ENCODE results near the gene EIF4A2. TPM values are rescaled to one million over a fixed set of nuclear protein-coding genes. Genes with fewer than 3 reads are reported as not detected.

The EIF4A2 gene
- total RNA-seq, 1 experiment from 2014 or later, result 574 TPM

GRCh38 chr3:186806089-186807055 lies 23.0 kb downstream of the EIF4A2 start, which contains the start of gene RFC4 (continued):
- TF ChIP-seq, protein P1, sequence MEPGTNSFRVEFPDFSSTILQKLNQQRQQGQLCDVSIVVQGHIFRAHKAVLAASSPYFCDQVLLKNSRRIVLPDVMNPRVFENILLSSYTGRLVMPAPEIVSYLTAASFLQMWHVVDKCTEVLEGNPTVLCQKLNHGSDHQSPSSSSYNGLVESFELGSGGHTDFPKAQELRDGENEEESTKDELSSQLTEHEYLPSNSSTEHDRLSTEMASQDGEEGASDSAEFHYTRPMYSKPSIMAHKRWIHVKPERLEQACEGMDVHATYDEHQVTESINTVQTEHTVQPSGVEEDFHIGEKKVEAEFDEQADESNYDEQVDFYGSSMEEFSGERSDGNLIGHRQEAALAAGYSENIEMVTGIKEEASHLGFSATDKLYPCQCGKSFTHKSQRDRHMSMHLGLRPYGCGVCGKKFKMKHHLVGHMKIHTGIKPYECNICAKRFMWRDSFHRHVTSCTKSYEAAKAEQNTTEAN (CRISPR knock-in tag; IDR thresholded peaks at IDR 0.05), result 0 out of 2 replicates have a peak, but pooled peaks have one; percentile 12
- TF ChIP-seq, protein P2, sequence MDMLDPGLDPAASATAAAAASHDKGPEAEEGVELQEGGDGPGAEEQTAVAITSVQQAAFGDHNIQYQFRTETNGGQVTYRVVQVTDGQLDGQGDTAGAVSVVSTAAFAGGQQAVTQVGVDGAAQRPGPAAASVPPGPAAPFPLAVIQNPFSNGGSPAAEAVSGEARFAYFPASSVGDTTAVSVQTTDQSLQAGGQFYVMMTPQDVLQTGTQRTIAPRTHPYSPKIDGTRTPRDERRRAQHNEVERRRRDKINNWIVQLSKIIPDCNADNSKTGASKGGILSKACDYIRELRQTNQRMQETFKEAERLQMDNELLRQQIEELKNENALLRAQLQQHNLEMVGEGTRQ (CRISPR knock-in tag; IDR thresholded peaks at IDR 0.05), result no peak
- TF ChIP-seq TEAD1 (CRISPR knock-in tag; IDR thresholded peaks at IDR 0.05), result peak; percentile 49; the same call in 1 of the 2 replicates
- no peak for TF ChIP-seq CBFB (CRISPR knock-in tag; IDR thresholded peaks at IDR 0.05; ENCODE audit: low read depth)
- TF ChIP-seq NFE2L1 (CRISPR knock-in tag; IDR thresholded peaks at IDR 0.05), result peak; percentile 91
- TF ChIP-seq, protein P3, sequence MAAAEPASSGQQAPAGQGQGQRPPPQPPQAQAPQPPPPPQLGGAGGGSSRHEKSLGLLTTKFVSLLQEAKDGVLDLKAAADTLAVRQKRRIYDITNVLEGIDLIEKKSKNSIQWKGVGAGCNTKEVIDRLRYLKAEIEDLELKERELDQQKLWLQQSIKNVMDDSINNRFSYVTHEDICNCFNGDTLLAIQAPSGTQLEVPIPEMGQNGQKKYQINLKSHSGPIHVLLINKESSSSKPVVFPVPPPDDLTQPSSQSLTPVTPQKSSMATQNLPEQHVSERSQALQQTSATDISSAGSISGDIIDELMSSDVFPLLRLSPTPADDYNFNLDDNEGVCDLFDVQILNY (CRISPR knock-in tag; IDR thresholded peaks at IDR 0.05), result peak; percentile 100
- TF ChIP-seq FOXJ3 (CRISPR knock-in tag; IDR thresholded peaks at IDR 0.05; ENCODE audit: borderline replicate concordance), result no peak
- no peak for TF ChIP-seq ZNF138 (CRISPR knock-in tag; conservative IDR thresholded peaks at IDR 0.05)
- TF ChIP-seq TEAD4 (CRISPR knock-in tag; IDR thresholded peaks at IDR 0.05), result no peak
- TF ChIP-seq, protein P4, sequence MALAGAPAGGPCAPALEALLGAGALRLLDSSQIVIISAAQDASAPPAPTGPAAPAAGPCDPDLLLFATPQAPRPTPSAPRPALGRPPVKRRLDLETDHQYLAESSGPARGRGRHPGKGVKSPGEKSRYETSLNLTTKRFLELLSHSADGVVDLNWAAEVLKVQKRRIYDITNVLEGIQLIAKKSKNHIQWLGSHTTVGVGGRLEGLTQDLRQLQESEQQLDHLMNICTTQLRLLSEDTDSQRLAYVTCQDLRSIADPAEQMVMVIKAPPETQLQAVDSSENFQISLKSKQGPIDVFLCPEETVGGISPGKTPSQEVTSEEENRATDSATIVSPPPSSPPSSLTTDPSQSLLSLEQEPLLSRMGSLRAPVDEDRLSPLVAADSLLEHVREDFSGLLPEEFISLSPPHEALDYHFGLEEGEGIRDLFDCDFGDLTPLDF (CRISPR knock-in tag; IDR thresholded peaks at IDR 0.05), result peak; percentile 90; the same call in 1 of the 2 replicates
- TF ChIP-seq USF1 (CRISPR knock-in tag; IDR thresholded peaks at IDR 0.05), result no peak
- peak; percentile 95 for TF ChIP-seq CREM (CRISPR knock-in tag; IDR thresholded peaks at IDR 0.05)
- TF ChIP-seq, protein P5, sequence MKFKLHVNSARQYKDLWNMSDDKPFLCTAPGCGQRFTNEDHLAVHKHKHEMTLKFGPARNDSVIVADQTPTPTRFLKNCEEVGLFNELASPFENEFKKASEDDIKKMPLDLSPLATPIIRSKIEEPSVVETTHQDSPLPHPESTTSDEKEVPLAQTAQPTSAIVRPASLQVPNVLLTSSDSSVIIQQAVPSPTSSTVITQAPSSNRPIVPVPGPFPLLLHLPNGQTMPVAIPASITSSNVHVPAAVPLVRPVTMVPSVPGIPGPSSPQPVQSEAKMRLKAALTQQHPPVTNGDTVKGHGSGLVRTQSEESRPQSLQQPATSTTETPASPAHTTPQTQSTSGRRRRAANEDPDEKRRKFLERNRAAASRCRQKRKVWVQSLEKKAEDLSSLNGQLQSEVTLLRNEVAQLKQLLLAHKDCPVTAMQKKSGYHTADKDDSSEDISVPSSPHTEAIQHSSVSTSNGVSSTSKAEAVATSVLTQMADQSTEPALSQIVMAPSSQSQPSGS (CRISPR knock-in tag; IDR thresholded peaks at IDR 0.05; ENCODE audit: borderline replicate concordance, low read depth), result no peak
- no peak for TF ChIP-seq OVOL2 (CRISPR knock-in tag; IDR thresholded peaks at IDR 0.05; ENCODE audit: borderline replicate concordance)
- TF ChIP-seq ZNF532 (CRISPR knock-in tag; IDR thresholded peaks at IDR 0.05; ENCODE audit: borderline replicate concordance), result no peak; the same call in 1 of the 2 replicates
- no peak for TF ChIP-seq ZNF396 (CRISPR knock-in tag; IDR thresholded peaks at IDR 0.05; ENCODE audit: borderline replicate concordance)
- TF ChIP-seq HMGA2 (CRISPR knock-in tag; IDR thresholded peaks at IDR 0.05), result no peak
- TF ChIP-seq NR1H2 (CRISPR knock-in tag; IDR thresholded peaks at IDR 0.05), result peak; percentile 21; the same call in 1 of the 2 replicates
- no peak for TF ChIP-seq ZNF317 (CRISPR knock-in tag; IDR thresholded peaks at IDR 0.05; ENCODE audit: borderline replicate concordance, low read depth)
- no peak for TF ChIP-seq NR2C2 (CRISPR knock-in tag; IDR thresholded peaks at IDR 0.05)
- TF ChIP-seq PRRX2 (CRISPR knock-in tag; IDR thresholded peaks at IDR 0.05), result no peak
- TF ChIP-seq, protein P6, sequence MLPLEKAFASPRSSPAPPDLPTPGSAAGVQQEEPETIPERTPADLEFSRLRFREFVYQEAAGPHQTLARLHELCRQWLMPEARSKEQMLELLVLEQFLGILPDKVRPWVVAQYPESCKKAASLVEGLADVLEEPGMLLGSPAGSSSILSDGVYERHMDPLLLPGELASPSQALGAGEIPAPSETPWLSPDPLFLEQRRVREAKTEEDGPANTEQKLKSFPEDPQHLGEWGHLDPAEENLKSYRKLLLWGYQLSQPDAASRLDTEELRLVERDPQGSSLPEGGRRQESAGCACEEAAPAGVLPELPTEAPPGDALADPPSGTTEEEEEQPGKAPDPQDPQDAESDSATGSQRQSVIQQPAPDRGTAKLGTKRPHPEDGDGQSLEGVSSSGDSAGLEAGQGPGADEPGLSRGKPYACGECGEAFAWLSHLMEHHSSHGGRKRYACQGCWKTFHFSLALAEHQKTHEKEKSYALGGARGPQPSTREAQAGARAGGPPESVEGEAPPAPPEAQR (CRISPR knock-in tag; IDR thresholded peaks at IDR 0.05), result no peak
- TF ChIP-seq E2F4 (CRISPR knock-in tag; IDR thresholded peaks at IDR 0.05; ENCODE audit: borderline replicate concordance, low read depth), result peak; percentile 98
- no peak for TF ChIP-seq KAT7 (CRISPR knock-in tag; IDR thresholded peaks at IDR 0.05; ENCODE audit: borderline replicate concordance)
